ENCODE results near the gene ZNF777.

The ZNF777 gene

DNA sequence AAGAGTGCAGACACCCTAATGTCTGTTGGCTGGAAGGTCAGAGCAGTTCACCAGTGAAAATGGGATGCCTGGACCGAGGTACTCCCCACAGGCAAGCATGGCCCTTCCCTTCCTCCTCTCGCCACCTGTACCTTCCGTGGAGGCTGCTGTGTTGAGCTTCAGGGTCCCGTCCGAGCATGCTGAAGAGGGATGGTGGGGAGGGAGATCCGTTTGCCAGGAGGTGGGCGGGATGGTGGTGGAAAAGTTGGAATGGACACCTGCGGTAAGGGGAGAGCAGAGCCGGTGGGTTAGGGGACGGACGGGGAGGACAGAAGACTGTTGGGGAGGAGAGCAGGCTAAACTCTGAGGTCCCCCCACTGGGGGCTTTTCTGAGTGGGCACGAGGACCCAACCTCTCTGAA is 15.9 kb upstream of the ZNF777 start:
- DNase-seq, result no peak

DNA sequence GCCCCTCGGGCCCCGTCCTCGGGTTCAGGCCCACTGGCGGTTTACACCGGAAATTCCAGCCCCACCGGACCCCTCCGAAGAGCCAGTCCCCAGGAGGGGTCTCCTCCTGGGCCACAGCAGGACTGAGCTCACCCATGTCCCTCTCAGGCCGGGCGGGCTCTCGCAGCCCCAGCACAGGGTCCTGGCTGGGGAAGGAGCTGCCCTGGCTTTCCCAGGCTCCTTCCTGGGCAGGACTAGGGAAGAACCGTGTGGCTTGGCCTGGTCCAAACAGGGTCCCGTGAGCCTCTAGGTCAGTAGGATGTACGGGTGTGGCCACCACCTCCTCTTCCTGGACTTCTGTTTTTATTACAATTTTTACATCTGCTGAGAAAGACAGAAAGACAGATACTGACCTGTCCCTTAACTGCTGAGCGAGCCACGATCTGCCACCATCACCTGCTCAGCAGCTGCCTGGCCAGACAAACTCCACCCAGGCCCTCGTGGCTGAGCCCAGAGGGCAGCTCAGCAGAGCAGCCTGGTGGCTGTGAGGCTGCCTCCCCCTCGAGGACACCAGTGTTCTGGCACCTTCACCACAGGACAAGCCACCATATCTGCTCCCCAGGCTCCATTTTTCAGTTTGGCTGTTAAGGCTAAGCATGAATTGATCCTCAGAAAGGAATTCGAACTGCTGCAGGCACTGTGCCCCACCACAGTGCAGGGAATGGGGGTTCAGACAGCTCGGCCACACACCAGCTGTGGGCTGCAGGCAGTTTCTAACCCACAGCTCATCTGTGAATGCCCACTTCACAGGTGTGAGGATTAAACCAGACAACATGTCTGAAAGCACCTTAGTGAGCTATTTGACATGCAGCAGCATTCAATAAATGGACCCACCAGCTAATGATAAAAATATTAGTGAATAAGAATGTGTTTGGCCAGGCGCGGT is 14.5 kb upstream of the ZNF777 start:
- DNase-seq, result no peak

DNA sequence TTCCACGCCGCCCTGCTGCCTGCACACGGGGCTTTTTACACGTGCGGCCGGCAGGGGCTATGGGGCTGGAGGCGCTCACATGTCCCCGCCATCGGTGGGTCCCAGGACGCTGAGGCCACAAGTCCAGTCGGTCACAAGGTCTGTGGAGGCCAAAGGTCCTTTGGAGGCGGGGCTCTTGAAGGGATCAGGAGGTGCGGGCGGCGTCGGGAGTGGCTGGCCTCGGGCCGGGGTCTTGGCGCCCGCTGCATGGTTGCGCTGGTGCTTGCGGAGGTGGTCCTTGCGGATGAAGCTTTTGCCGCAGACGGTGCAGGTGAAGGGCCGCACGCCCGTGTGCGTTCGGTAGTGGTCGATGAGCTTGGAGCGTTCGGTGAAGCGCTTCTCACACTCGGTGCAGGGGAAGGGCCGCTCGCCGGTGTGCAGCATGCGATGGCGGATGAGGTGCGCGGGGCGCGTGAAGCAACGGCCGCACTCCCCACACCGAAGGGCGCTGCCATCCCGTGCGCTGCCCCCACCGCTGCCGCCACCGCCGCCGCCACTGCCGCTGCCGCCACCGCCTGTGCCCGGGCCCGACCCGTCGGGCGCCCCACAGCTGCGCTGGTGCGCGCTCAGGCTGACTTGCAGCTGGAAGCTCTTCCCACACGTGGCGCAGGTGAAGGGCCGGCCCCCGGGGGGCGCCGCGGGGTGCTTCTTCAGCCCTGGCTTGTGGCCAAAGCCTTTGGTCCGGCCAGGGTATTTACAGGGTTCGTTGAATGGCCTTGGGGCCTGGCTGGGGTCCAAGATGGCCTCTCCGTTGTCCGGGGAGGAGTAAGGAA is 13.7 kb upstream of the ZNF777 start:
- no peak for DNase-seq

DNA sequence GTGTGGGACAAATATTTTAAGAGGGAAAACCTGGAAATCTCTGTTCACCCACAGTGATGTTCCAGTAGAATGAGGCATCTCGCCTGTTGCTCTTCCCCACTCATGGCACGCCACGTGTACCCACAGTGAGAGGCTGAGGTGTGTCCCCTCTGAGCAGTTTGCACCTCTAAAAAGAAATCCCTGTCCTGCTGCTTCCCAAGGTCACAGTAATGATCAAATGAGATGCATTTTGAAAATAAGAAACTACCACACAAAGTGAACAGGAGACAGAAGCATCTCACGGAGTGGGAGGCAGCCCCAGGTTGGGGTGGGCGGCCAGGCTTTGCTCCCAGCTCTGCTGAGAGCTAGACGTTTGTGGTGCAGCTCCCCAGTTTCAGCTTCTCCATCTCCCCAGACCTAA is 12.4 kb upstream of the ZNF777 start:
- no peak for DNase-seq

DNA sequence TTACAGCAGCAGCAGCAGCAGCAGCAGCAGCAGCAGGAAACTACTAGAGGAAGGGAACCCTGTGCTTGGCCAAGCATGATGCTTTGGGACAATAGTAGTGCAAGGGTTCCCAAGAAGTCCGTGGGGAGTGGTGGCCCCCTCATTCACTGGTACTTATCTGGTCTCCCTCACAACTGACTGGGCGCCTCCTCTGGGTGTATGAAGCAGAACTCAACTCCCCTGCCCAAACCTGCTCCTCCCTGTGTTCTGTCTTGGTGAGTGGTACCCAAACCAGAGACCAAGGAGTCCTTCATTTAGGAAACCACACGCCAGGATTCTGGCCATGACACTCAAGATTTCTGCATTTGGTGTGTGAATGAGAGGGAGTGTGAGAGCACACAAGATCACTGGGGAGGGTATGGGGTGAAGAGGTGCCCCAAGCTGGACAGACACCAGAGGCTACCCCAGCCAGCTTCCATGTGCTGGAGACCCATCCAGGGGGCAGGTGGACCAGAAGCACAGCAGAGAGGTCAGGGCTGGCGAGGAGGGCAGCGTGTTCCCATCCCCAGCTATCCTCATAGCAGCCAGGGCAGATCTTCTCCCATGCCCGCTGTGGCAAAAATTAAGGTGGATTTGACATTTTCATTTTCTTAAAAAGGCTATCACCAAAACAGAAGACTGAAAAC is 10.6 kb upstream of the ZNF777 start:
- DNase-seq, result no peak

DNA sequence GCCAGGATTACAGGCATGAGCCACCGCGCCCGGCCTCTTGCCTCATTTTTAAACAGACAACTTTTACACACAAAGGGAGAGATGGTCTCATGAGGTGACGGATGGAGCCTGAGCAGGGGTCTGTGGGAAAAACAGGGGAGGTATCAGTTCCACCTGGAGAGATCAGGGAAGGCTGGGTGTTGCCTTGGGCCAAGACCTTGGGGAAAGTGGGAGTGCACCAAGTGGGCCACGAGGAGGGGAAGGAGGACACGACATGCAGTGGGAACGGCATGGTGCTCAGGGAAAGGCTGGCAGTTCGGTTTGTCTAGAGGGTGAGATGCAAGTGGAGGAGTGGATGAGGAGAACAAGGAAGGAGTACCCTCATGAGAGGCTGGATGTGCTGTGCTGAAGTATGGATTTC is 8.9 kb upstream of the ZNF777 start:
- DNase-seq, result no peak

DNA sequence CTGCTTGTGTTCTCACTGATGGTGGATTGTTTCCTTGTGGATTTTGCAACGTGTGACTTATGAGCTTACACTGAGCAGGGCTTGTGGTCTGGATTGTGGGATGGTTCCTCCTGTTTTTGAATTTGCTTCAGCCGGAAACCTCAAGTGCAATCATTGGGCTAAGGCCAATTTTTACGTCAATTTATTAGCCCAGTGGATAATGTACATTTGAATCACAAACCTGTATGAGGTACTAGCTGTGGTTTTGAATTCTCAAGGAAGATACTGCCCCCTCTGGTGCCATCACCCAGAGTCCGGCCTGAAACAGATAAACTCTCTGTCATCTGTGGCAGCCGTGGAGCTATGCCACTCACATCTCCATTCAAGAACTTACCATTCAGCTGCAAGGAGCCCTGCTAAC is 7.3 kb upstream of the ZNF777 start:
- DNase-seq, result no peak

DNA sequence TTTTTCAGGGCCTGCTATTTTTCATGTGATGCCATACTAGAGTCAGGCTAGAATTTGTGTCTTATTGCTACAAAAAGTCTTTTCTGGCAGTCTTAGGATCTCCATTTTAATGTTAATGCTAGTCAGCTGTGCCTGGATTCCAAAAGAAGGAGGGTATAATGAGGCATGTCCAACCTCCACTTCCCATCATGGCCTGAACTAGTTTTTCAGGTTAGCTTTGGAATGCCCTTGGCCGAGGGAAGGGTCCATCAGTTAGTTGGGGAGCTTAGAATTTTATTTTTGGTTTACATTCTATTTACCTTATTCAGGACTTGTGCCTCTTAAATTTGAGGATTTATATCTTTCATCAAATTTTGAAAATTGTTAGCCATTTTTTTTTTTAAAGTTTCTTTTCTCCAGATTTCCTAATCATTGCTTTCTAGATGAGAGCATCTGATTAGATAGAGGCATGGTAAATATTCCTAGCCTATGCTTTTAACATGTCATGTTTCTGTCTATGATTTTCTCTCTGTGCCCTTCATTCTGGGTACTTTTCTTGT is 6.5 kb upstream of the ZNF777 start:
- DNase-seq, result no peak

DNA sequence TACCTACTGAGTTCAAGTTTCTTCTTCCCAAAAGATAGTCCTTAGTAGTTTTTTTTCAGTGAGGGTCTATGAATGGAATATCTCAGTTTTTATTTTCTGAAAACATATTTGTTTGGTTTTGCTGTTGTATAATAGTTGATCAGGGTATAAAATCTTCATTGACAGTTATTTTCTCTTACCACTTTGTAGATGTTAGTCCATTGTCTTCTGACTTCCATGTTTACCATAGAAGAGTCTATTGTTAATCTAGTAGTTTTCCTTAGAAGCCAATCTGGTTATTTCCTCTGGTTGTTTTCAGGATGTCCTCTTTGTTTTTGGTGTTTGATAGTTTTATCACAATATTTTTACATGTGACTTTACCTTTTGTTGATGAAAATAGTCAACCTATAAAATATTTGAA is 5.5 kb upstream of the ZNF777 start:
- DNase-seq, result no peak

DNA sequence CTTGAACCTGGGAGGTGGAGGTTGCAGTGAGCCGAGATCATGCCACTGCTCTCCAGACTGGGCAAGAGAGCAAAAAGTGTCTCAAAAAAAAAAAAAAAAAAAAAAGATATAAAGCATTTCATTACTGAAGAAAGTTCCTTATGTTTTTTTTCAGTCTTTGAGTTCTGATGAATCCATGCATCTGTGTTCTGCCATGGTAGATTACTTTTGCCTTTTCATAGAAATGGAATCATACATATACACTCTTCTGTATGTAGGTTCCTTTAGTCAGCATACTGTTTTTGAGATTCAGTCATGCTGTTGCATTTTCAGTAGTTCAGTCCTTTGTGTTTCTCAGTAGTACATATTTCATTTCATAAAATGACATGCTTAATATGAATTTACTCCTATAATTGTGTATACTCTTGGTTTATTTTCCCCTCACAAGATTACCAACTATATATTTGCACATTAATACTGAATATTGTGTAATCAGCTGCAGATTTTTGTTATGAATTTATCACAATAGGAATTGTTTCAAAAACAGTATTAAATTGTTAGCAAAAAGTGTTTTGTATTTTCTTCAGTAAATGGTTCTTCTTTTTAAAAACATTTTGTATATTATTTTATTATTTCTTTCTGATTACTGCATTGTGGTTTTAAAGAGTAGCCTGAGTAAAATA is 2.8 kb upstream of the ZNF777 start:
- DNase-seq, result no peak

DNA sequence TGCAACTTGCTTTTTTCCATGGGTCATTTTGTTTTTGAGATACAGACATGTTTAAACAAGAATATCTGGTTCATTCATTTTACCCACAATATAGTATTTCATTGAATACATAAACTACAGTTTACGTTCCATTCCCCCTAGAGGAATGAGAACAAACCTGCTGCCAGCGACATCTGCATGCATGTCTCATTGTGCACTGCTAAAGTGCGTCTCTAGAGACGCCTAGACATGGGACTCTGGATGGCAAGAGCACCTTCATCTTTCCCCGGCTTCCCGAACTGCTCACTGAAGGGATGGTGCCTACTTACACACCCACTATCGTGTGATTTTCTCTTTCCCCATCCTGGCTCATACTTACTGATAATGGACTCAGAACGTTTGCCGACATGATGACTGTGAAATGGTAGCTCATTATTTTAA is 1.2 kb upstream of the ZNF777 start:
- no peak for DNase-seq

DNA sequence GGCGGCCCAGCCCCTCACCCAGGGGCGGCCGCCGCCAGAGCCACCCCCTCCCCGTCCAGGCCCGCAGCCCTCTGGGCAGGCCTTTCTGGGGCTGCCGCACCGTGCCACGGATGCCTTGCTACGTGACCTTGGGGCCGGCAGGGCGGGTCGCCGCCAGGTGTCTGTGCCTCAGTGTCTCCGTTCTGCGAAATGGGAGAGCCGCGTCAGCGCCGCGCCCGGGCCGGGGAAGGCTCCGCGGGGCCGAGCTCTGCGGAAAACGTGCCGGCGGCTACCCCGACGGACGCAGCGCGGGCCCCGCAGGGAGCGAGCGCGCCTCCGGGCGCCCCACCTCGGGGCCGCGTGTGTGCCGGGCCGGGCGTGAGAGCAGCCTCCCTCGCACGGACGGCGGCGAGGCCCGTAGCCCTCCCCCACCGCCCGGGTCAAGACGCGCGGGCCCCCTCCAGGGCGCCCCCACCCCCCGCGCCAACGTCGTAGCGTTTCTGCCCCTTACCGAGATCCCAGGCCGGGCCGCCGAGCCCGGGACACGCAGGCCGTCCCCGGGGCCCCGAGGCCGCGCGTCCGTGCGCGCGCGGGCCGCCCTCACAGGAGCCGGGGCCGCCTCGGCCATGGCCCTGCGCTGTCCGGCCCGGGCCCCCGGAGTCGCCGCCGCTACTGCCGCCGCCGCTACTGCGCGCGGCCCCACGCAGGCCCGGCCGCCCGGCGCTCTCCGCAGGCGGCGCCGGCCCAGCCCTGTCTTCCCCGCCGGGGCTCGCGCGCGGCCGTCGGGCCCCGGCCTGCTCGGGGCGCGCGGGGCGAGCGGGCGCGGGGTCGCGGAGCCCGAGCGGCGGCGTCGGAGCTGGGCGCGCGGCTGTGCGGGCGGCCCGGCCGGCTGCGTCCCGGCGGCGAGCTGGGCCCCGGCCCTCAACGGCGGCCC is 1.1 kb downstream of the ZNF777 start:
- DNase-seq, result peak; percentile 18

DNA sequence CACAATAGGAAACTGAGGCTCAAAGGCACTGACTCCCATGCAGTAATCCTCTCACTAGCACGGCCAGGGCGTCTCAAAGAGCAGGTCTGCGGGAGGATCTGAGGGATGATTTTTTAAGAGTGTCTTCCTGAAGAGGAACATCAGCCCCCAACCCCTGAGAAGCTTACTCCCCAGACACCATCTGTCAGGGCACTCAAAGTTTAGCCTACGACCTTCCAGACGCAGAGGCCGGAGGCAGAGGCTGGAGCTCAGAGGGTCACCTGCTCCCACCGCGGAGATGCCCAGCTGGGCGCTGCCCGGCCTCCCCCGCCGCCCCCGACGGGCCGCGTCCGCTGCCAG is 1.7 kb downstream of the ZNF777 start:
- DNase-seq, result no peak

DNA sequence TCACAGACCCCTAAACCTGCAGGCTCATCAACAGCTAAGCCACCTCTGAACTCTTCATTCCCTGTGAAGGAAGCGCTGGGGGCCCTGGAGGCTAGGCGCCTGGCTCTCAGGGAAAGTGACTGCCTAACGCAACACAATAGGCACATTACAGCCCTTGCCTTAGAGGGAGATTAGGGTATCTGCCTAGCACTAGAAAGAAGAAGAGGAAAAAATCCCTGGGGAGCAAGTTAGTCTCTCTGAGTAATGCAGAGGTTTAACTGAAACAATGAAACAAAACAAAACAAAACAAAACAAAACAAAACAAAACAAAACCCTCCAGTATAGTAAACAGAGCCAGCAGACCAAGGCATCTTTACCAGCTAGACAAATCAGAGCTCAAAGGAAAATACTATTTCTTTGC is 2.6 kb downstream of the ZNF777 start:
- DNase-seq, result no peak

DNA sequence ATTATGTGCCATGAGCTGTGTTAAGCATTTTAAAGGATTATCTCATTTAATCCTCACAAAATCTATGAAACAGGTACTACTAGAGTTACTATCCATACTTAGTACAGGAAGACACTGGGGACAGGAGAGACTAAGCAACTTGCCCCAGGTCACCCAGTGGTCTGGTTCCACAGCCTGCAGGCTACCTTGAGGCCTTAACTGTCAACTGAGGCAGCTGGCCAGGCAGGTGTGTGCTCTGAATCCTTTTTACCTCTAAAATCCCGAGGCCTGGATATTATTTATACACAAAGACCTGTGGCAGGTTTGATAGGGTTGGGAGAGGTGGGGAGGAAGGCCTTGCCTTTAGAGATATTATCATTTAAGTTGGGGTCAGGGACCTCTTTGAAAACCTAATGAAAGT is 3.1 kb downstream of the ZNF777 start:
- no peak for DNase-seq

DNA sequence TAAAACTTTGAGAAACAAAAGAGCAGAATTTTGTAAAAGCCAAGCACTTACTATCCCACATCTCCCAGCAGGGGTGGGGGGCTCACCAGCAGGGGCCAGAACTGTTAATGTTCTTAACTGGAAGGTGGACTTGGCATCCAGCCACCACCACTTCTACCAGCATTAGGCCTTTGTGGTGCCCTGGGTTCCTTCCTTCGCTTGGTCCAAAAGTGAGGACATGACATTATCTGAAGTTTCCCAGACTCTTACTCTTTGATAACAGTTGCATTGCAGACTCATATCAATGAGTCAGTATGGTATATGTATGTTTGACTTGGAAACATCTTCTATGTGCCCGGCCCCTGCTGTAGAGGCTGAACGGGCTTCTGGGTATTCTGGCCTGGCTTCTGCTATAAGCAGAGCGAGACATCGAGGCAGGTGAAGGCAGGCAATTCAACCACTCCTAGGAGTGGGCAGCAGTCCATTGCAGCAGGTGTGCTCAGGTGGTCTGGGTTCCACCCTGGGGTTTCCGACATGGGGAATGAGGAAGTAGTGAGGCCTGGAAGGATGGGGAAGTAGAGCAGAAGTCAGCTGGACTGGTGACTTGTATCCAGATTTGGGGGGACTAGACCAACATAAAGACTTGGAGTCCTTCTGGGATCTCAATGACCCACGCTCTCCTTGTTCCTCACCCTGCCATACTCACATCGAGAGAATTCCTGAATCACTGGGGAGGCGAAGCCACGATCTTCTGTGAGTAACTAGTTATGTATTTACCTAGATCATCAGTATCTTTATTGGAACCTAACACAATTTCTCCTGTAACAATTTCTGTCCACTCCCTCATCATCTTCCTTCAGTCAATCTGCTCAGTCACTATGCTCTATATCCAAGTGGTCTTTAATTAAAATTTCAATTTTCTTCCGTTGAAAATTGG is 4.1 kb downstream of the ZNF777 start:
- no peak for DNase-seq

DNA sequence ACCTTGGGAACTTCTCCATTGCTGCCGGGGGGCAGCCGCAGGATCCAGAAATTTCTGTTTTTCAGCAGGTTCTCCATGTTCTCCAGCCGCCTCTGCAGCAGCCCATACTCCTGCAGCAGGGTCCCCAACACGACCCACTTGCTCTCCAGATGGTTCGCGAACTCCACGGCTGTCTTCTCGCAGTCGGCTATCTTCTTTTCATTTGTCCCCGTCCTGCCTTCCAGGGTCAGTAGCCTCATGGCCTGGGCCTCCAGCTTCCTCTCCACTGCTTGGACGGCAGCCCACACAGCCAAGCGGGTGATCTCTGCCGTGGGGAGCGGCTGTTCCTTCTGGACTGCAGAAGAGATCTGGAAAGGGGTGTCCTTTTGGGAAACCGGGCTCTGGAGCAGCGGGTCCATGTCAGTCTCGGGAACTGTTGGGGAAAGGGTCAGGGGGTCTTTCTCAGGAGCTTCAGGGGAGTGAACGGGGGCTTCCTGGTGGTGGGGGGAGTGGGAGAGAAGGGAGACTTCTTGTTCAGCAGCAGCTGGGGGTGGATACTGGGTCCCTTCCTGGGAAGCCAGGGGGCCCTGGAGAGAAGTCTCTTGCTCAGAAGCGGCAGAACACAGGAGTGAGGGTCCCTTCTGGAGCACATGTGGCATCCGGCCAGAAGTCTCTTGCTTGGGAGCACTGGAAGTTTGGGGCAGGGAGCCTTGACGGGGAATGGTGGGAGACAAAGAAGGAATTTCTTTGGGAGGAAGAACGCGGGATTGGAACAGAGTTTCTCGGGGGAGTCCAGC is 5.5 kb downstream of the ZNF777 start:
- DNase-seq, result no peak

DNA sequence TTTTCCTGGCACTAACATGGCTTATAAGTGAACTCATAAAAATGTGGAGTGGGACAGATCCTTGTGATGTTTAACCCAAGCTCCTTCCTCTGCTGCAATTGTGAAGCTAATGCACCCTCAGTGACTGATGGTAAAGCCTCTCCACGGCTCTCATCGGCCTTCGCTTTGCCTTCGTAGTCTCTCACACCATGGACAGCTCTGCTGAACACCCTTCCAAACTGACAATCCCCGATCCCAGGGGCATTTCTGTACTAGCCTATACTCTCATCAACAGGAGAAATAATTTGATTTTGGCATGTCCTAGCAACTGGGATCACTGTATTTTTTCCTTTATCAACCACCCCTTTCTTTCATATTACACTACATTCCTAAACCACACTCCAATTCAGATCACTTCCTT is 6.1 kb downstream of the ZNF777 start:
- DNase-seq, result no peak

DNA sequence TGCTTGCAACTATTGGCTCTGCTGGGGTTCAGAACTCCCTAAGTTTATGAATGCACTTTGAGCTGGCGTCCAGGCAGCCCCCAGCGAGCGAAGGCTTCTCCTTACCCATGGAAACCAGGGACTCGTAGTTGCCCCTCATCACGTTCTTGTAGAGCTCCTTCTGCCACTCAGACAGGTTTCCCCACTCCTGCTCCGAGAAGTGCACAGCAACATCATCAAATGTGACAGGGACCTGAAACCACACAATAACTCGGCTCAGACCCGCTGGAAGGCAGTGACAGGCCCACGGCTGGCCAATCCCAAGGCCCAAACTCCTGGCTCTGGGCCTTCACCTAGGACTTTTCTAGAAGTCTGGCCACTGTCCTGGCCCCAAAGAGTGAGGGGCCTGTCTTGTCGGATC is 6.9 kb downstream of the ZNF777 start:
- DNase-seq, result no peak

DNA sequence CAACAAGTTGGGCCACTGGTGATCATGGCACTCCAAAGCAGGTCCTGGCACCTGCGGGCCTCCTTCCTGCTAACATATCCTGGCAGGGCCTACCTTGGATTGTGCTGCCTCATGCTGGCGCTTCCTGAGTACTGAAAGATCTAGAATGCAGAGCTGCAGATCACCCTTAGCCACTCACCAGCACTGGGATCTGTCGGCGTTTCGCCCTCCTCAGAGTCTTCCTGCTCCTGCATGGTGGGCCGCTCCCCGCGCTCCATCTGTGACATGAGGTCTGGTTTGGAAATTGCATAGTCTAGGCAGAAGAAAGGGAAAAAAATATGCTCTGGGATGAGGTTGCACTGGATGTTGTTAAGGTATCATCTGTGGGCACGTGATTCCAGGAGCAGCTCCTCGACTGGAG is 10.0 kb downstream of the ZNF777 start:
- no peak for DNase-seq
